GM19324 (cell line): Measurements from ENCODE around the gene PNLDC1.
"Not testable (repeated sequence)": the region's sequence is repeated elsewhere in the genome, so short reads cannot be mapped to it uniquely, and the experiment has no call there.

Source experiments
- ATAC-seq: cut with Tn5 transposase; IDR thresholded peaks from one replicate; pipeline ENCODE4 v1.9.1; 2021; ENCODE audit warnings: mild to moderate bottlenecking, moderate library complexity; ENCODE audit not compliant: unreplicated experiment, low FRiP score

The PNLDC1 gene

DNA sequence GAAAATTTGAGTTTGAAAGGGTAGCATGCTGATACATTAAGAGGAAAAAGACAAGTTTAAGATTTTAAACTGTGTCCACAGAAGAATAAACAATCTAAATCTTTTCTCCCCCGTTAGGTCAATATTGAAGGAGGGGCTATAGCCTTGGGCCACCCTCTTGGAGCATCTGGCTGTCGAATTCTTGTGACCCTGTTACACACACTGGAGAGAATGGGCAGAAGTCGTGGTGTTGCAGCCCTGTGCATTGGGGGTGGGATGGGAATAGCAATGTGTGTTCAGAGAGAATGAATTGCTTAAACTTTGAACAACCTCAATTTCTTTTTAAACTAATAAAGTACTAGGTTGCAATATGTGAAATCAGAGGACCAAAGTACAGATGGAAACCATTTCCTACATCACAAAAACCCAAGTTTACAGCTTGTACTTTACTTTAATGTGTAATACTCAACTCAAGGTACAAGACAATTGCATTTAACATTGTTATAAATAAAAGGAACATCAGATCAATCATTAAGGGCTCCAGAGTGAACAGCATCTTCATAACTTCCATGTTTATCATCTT, 21.5 kb upstream of the PNLDC1 start:
- no peak for ATAC-seq

- no peak for ATAC-seq
These were observed 11.8 kb upstream of the PNLDC1 start for GRCh38 chr6:159788276-159788675.

- ATAC-seq: peak; percentile 1
These were observed 11.2 kb upstream of the PNLDC1 start for GRCh38 chr6:159788753-159789376.

GRCh38 chr6:159789377-159790148, 10.5 kb upstream of the PNLDC1 start, which contains the start of gene TCP1:
TSS of gene TCP1 (minus strand) at chr6:159789602. CDS start at chr6:159789468, 134 bp downstream.
- ATAC-seq: peak; percentile 89

DNA sequence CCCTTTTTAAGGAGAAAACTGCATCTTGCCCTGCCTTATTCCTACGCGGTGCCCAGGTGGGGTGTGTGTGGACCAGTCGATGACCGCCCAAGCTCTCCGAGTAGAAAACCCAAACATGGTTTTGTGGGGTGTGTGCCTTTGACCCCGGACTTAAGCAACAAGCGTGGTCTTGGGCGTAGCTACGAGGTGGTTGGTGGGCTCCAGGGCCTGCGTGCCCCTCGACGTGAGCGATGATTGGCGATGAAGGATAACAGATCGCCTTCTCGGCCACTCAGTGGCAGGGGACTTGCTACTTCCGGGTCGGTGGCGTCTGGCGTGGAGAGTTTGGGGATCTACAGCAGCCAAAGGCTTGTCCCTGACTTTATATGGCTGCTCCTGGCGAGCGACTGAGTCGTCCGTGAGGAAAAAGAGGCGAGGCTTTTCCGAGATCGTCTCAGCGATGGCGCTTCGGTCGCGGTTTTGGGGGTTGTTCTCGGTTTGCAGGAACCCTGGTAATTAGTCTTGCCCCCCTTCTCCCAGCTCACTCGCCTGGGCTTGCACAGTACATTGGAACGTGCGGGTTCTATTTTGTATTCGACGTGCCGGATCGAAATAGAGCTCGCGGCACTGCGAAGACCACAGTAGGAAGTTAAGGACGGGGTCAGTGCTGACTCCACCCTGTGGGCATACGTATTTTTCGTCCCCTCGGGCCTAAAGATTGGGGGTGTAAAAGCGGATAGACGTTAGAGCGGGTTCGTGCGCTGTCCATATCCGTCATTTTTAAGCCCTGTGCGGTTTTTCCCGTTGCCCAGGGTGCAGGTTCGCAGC, 9.7 kb upstream of the PNLDC1 start, which contains the start of gene MRPL18:
Gene MRPL18, plus strand, starts transcription at position 319 of the 807 bp plus-strand sequence. Its CDS starts 121 bp downstream, at position 440.
- ATAC-seq: peak; percentile 85

GRCh38 chr6:159790956-159791598, 9.0 kb upstream of the PNLDC1 start:
- no peak for ATAC-seq

GRCh38 chr6:159794976-159795375, 5.1 kb upstream of the PNLDC1 start:
- not testable (repeated sequence) for ATAC-seq

DNA sequence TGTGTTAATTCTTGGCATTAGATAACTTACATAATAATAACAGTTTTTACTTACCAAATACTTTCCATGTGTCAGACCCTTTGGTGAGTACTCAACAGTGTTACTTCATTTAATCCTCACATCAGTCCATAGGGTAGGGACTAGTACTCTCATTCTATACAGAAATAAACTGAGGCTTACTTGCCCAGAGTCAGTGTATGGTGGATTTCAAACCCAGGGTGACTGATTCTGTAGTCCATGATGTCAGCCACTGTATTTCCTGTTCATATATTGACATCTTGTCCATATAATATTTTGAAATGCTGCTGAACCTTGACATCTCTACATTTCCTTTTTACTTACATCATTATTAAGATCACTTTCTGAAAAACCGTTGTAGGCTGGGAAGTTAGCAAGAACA, 2.5 kb upstream of the PNLDC1 start:
- no peak for ATAC-seq

DNA sequence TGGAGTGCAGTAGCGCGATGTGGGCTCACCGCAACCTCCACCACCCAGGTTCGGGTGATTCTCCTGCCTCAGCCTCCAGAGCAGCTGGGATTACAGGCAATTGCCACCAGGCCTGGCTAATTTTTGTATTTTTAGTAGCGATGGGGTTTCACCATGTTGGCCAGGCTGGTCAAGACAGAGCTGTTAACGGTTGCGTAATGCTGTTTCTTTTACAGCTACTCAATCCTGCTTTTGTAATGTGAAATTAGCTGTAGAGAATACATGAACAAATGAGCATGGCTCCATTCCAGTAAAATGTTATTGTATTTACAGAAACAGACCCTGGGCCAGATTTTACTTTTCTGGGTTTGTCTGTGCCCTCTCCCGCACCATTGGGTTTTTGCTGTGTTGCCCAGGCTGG, 1.9 kb downstream of the PNLDC1 start:
- no peak for ATAC-seq

GRCh38 chr6:159804504-159804903, 4.4 kb downstream of the PNLDC1 start:
- no peak for ATAC-seq

DNA sequence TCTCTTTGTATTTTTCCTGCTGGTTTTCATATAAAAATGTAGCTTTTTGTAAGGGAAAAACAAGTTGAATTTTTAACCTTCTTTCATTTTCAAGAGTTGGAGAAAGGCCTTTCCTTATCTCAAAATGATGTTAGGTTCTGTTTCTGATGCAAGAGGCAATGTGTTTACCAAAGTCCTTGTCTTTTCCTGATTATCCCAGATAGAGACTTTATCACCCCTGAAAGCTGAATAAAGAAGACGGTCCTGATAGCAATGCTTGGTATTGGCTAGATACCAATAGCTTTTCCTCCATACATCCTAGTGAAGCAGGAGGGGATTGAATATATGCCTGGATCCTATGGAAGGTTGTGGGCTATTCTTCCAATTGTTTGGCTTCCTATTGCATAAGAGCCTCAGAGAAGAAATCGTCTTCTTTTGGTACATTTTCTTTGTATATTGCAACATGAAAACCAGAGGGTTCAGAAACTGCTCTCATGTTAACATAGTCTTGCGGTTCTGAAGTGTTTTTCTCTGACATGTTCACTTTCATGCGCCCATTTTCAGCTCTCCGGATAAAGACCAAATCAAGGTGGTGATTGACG, 5.5 kb downstream of the PNLDC1 start:
- no peak for ATAC-seq

DNA sequence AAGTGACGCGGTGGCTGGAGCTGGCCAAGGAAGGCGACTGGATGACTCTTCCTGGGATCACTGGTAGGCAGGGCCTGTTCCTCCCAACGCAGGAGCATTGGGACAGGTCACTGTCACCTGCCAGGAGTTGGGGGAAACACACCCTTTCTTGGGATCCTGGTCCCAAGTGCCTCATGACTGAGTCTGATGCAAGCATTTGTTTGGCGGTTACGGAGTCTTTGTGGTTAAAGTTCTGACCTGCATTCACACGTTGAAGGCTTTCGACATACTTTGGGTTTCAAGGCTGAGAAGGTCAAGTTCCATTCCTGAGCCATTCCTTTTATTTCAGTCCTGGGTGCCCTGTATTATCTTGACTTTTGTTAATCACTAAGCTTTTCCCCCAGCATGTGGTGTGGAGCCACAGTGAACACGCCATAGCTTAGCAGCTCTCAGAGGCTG, 6.0 kb downstream of the PNLDC1 start:
- no peak for ATAC-seq

DNA sequence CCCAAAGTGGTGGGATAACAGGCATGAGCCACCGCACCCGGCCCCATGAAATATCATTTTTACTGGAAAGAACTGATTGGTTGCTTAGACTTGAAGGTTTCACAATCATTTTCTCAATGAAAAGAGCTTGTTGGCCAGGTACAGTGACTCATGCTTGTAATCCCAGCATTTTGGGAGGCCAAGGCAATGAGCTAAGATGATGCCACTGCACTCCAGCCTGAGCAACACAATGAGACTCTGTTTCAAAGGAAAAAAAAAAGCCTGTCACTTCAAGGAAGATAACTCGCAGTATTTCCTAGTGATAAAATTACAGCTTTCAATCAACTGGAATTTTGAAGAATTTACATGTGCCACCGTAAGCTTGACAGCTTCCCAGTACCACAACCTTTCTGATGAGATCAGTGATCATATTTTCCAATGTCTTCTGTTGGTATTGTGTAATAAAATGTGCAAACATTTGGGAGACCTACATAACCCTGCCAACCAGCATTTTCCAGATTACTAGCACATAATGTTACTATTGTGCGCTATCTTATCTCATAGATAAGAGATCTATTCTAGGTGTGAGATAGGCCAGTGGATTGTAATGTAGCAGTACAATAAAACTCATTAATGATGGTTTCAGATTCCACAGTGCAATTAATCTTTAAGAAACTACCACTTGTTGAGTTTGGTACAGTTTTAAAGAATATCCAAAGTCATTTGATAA, 7.2 kb downstream of the PNLDC1 start:
- no peak for ATAC-seq

DNA sequence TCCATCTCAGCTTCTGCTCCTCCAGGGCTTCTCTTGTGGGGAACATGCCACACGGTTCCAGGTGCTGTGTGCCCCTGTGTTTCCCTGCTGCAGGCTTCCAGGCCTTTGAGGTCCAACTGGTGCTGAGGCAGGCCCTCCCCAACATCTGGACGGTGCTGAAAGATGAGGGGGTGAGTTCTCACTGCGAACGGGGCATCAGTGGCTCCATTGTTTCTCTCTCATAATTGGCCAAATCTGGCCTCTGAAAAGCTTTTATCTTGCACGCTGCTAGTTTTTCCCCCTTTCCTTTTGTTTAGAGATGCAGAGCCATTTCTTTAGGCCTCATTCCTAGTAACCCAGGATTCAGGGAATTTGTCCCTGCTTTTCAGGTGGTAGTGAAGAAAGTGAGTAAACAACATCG, 8.6 kb downstream of the PNLDC1 start:
- ATAC-seq: no peak

- no peak for ATAC-seq
These were observed 9.1 kb downstream of the PNLDC1 start for GRCh38 chr6:159809149-159809548.

- ATAC-seq: no peak
These were observed 13.7 kb downstream of the PNLDC1 start for GRCh38 chr6:159813781-159814180.

DNA sequence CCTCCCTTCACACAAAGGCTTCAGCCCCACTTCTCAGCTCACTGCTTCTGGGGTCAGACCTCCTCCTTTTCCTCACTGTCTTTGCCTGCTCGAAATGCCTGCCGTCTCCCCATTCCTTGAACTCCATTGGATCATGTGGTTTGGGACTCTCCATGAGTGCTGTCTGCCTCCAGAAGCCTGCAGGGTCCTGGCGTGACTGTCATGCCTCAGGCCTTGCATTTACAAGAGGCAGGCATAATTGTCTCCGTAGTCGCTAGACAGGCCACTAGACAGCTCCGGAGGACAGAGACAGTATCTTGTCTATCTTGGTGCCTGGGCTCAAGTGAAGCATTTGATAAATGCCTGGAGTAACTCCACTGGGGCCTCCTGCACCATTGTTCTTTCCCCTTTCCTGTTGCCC, 15.3 kb downstream of the PNLDC1 start:
- no peak for ATAC-seq

DNA sequence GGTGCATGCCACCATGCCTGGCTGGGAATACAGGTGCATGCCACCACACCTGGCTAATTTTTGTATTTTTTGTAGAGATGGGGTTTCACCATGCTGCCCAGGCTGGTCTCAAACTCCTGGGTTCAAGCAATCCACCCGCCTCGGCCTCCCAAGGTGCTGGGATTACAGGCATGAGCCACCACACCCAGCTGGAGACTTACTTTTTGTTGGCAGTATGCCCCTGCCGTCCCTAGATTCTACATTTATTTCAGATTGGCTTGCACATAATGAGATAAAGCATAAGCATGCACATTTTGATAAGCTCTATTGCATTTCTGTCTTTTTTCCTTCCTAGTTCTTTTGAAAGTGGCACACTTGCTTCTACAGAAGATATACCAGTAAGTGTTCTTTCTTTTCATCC, 16.7 kb downstream of the PNLDC1 start:
- not testable (repeated sequence) for ATAC-seq
